ENCODE results near the gene FBN1.

Gene FBN1

DNA sequence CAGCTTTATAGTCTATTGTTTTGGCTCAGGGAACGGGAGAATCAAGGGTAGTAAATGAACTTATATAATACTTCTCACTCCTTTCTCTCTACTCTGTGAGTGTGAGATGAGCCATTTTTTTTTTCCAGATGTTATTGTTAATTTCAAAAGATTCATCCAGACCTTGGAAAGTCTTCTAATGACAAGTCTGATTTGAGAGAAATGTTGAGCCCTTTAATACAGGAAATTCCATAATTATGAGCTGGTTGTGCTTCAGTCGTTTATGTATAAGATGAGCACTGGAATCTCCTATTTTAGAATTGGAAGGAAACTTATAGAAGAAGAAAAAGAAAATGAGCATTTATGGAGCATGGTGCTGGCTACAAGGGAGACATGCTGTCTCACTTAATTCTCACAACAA, 92.0 kb downstream of the FBN1 start:
- no peak for DNase-seq (ENCODE audit: low read depth in 2 of 2)

DNA sequence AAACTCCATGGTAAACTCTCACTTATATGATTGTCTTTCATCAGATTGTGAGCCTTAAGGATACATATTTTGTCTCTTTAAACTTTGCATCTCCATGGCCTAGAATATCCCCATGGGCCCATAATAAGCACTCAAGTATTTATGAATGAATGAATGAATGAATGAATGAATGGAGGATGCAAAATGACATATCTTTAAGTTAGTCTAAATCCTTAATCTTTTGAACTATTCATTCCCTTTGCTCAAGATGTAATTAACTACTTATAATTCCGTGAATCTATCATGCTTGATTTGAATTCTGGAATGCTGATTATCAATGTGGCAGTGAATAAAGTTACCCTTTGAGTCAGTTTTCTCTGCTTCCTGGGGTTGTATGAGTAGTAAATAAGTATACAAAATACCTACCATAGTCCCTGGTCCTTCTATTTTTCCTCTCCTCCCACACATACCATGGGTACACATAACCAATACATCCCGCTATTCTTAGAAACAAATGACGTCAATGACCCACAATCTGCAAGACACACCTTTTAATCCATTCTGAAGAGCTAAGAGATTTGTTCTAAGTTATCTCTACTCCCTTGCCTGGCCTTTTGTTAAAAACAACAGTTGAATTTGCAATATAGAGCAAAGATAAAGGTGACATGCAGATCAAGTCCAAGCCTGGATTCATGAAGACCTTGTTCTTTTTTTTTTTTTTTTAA, 94.5 kb downstream of the FBN1 start:
- DNase-seq (ENCODE audit: low read depth in 2 of 2): no peak

DNA sequence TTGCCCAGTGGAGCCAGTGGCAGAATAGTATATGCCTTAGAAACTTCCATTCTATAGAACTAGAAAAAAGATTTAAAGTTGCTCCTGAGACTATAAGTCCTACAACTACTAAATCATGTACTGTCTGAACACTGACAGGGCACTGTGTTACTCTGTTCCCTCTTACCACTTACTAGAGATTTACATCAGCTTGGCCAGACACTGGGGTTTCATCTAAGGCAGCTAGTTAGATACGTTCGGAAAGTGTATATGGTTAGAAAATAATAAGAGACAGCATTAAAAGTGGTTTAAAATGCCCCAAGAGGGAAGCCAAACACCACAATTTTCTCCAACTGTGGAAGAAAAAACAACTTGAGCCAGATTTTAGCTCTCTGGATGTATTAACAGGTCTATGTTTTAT, 97.1 kb downstream of the FBN1 start:
- DNase-seq (ENCODE audit: low read depth in 2 of 2): no peak

DNA sequence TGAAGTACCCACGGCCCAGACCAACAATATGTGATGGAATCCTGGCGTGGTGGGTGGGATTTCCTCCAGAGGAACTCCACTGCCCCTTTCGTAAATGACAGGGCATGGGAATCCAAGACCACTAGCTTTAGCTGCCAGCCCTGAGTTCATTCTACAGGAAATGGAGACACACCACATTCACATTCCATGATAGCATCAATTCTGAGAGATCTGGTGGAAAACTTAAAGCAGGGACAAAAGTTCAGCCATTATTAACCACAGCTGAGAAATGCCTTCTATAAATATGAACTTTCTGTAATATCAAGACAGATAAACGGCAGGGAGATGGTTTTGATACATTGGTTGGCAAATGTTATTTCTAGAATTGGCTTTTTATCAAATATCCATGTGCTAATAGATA, 98.2 kb downstream of the FBN1 start:
- no peak for DNase-seq (ENCODE audit: low read depth in 2 of 2)

DNA sequence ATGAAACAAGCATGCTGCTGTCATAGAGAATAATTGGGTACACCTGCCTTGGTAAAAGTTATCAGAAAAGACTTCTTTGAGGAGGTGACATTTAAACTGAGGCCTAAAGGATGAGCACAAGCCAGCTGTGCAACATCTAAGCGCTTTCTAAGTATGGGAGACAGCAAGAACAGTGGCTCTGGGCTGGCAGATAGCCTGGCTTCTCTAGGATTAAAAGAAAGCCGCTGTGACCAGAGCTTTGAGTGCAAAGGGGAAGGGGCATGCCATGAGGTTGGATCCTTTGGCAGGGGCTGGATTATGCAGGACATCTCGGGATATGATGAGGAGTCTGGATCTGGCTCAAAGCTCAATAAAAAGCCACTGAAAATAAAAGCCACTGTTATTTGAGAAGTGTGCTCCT, 99.2 kb downstream of the FBN1 start:
- DNase-seq (ENCODE audit: low read depth in 2 of 2): no peak

DNA sequence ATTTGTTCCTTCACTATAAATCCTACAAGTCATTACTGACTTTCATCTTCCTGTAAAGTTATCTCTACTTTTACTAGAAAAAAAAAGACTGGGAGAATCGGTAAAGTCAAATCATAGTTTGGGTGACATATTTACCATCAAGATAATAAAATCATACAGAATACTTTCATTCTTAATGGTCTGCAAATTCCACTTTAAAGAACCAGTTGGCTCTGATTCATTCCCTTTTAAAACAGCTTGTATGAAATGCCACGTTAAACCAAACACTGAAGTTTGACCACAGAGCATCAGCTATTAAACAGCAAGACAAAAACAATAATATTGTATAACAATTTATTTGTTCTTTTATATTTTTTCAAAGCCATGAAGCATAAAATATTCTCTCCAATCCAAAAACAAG, 100.7 kb downstream of the FBN1 start:
- no peak for DNase-seq (ENCODE audit: low read depth in 2 of 2)

DNA sequence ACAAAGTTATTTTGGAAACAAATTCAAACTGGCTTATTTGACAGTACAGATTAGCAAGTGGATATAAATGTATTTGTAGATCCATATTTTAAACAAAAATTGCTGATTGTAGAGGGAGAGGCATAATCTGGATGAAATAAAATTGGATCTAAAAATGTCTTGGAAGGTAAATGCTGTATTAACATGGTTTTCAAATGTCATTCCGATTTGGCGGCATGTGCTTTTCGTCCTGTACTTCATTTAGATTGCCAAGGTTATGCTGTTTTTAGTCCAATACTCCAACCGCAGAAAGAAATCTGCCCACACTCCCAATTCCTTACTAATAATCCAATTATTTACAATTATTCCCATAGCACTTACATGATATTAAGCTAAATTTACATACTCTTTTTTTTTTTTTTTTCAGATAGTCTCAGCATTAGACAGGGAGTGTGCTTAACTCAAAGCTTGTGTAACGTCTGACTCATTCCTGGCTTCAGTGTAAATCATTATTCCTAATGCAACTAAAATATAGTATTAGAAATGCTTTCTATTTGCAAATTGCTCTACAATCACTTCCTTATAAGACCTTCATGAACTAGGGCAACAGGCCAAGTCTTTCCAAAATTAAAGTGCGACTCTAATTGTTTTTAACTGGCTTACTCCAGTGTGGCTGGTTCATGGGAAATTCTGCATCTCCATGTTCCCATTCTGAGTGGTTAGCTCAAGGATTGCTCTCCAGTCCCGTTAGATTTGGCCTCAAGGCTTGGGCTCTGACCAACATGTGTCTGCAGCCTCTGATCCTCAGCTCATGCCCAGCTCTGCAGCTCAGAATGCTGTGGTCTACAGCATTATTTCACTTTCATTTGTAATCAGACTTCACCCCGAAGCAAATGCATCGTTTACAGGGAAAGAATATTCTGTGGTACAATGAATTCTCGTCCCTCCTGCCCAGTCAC, 103.9 kb downstream of the FBN1 start:
- DNase-seq (ENCODE audit: low read depth in 2 of 2): no peak

DNA sequence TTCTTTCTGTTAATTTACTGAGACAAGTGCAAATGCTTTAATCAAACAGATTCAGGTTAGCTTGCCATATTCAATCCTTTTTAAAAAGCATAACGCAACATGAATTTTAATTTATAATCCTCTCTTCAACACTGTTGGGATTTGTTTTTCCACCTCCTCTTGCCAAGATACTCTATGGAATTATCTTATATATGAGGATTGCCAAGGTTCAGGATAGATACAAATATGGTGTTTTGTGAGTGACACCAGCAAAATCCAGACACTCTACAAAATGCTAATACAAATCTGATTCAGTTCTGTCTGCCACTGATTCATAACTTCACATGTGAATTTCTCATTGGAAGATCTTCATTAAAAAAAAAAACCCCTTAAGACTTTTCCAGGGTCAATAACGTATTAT, 104.8 kb downstream of the FBN1 start:
- DNase-seq (ENCODE audit: low read depth in 2 of 2): no peak

DNA sequence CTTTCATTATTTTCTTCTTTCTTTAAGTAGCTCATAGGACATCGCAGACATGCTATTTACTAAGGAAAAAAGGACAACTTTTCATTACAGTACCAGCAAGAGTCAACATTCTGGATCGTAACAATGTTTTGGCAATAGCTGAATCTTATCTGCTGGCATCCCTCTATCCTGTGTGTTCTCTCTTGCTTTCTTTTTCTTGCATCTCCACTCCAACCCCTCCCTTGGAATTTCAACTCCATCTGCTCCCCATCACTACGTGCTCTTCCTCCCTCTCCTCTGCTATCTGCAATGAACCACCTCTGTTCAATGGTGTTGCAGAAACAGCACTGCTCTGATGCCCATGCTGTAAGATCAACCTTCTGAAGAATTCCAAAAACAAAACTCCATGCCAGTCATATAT, 106.6 kb downstream of the FBN1 start:
- no peak for DNase-seq (ENCODE audit: low read depth in 2 of 2)

DNA sequence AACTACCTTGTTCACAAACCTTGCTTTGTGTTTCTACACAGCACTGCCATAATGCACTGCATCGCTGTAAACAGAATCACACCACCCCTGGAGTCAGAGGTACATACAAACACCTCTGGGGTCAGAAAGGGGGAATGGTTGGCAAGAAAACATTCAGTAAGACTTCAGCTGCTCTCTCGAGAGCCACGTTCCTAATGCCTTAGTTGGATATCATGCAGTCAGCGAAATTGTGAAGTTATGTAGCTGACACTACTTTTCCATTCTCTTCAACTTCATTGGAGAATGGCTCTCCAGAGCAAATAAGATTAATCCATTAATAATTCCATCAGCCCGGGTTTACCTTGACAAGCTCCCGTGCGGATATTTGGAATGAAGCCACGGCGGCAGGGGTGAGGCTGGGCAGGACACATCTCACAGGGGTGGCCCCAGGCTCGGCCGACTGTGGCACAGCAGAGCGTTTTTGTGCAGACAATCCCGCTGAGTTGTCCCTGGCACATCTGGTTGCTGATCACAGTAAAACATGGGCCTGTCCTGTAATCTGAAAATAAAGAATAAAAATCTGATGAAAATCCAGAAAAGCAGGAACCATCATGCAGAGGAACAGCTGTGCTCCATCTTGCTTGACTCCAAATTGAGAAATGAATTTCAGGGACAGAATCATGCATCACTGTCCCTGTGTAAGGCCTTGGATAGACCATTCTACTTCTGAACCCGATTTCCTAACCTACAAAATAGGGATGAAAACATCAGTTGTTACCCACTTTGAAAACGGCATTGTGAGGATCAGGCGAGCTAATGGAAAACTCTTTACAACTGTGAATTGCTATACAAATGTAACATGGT, 108.0 kb downstream of the FBN1 start:
- DNase-seq (ENCODE audit: low read depth in 2 of 2): no peak

DNA sequence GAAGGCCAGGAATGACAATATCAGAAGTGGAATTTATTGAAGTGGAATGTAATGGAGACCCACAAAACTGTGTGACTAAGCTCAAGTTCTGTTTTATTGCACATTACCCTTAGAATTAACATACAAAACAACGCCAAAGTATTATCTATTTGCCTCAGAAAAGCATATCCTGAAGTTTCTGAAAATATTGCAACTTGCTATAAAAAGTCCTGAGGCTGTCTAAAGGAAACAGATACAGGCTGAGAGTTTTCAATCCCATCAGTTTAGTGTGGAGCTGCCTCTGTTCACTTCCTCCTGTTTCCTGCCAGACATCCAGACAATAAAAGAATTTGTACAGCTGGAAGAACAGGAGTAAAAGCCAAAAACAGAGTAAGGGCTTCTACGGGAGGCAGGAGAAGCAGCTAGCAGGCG, 108.8 kb downstream of the FBN1 start:
- no peak for DNase-seq (ENCODE audit: low read depth in 2 of 2)

DNA sequence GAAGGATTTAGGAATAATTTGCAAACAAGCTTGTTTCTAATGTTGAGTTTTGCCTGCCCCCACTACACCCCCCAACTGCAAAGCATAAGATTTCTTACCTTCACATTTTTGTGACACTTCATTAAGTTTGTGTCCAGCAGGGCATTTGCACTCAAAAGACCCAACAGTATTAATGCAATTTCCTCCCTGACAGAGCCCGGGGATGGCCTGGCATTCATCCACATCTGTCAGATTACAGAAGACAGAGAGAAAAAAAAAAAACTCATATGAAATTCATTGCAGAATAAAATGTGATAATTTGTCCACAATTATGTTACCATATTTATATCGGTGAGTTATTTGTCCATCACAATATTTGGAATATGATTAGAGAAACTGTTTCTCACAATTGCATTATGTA, 111.5 kb downstream of the FBN1 start:
- DNase-seq (ENCODE audit: low read depth in 2 of 2): no peak

DNA sequence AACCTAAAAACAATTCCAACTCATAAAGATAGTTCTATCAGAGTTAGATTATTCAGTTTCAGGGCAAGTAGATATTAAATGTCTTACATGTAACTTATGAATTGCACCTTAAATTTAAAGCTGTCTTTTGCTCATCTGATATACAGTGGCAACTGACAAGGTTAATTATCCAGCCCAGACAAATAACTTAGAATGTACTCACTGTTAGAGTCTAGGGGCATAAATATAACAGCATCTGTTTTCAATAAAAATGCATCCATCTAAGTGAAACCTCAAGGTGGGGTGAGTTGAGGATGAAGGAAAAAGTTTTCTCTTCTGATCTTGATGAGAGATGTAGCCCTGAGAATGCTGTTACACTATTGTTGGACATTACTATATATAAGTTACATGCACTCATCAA, 112.6 kb downstream of the FBN1 start:
- no peak for DNase-seq (ENCODE audit: low read depth in 2 of 2)

DNA sequence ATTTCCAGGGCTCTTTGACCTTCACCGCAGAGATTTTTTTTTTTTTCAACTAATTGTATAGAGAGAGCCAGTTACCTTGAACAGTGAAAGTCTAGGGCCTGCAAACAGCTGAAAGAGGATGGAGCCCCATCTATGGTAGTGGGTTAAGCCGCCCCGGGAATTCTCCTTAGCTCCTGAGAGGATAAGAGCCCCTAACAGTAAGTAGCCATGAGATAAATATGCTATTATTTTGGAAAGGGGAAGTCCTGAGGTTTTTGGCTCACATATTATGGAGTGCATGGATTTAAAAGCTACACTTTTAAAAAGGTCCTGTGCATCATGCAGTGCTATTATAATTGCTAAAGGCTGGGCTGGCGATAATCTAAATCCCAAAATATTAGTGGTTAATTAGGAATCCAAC, 115.0 kb downstream of the FBN1 start:
- DNase-seq (ENCODE audit: low read depth in 2 of 2): no peak

DNA sequence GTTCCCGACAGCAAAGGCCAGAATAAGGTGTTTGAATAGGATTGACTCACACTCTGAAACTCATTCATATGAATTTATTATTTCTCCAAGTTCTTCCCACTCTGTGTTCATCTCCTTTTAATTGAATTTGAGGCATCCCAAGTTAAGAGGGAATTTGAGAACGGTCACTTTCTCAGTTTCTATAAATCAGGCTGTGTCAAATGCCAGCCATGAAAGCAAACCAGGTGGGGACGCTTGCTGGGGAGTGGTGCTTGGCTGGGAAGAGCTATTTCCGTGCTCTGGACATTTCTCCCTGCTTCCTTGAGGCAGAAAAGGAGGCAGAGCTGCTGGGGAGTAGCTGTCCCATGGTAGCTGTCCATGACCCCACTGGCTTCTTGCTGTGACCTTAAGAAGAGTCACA, 116.6 kb downstream of the FBN1 start:
- no peak for DNase-seq (ENCODE audit: low read depth in 2 of 2)

DNA sequence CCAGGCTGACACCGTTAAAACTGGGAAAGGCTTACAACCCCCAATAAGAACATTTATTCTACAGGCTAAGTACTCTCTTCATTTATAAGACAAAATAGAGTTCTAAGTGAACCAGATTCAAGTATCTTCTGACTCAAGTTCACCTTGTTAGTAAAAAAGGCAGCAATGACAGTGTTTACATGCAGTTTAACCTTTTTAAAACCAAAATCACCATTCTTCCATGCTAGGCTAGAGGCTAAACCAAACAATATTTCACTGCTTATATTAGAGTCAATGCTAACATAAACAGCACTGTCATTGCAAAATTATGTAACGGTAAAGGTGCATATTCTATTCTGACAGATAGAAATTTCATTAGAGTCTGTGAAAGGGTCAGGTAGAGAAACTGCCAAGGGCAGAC, 118.0 kb downstream of the FBN1 start:
- DNase-seq (ENCODE audit: low read depth in 2 of 2): no peak

DNA sequence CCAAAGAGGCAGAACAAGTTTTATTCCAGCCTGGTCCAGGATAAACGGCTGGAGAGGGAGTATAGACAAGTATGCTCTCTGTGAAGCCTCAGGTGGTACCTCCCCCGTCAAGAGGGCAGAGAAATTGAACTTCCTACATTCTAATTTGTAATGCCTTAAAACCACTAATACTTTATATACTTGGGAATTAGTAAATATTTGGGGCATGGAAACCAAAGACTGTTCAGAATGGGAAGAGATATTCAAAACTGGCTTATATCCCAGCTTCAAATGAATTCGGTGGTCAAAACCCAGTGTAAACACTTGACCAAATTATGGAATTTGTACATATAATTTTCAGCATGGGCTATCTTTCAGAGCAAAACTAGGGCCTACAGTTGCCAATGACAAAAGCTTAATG, 122.6 kb downstream of the FBN1 start:
- DNase-seq (ENCODE audit: low read depth in 2 of 2): no peak

DNA sequence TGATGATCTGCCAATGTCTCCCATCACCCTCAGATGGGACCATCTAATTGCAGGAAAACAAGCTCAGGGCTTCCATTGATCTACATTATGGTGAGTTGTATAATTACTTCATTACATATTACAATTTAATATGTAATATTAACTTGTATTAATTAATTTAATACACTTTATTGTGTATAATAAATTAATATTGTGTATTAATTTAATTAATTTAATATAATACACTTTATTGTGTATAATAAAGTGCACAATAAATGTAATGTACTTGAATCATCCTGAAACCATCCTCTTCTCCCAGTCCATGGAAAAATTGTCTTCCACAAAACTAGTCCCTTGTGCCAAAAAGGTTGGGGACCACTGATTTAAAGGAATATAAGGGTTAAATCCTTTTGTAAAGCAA, 123.4 kb downstream of the FBN1 start:
- DNase-seq (ENCODE audit: low read depth in 2 of 2): no peak

DNA sequence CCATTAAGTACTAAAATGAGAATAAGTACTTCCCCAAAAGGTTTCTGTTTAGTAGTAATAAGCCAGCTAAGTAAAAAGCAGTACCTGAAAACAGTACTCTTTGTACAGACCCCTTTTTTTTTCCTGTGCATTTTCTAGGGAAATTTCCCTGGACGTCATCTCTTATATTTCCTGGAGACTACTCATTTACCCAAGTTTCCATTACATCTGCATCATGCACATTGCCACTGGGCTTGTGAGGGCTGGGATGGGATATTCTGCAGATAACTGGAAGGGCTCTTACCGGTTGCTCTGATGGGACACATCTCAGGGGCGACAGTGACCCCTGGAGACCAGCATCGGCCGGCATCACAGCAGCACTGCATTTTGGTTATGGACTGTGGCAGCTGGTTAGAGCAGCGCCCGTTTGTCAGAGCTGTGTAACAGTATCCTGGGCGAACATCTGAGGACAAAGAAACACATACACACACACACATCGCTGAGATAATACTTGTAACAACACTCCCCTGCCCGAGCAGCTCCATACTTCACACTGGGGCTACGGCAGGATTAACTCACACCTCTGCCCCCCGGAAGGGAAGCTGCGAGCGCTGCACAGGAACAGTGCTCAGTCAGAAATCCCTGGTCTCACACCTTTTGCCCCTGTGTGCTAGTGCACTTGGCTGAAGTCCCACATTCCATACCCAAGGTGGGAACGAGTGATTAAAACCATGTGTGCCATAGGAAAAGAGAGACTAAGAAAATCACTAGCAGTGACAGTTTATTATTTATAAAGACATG, 124.9 kb downstream of the FBN1 start:
- DNase-seq (ENCODE audit: low read depth in 2 of 2): no peak

DNA sequence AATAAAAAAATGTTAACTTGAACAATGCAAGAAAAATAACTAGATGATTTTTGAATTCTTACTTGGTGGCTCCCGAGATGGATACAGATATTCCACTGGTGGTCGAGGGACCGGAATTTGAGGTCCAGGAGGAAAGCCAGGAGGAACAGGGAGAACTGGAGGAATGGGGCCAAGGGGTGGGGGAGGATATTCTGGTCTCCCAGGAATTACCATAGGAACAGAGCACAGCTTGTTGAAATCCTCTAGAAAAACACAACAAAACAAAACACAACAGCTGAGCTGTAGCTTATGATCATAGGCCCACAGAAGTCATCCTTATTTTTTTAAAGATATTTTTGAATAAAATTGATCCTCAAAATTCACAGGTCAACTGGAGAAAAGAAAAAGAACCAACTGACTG, 129.4 kb downstream of the FBN1 start:
- no peak for DNase-seq (ENCODE audit: low read depth in 2 of 2)

DNA sequence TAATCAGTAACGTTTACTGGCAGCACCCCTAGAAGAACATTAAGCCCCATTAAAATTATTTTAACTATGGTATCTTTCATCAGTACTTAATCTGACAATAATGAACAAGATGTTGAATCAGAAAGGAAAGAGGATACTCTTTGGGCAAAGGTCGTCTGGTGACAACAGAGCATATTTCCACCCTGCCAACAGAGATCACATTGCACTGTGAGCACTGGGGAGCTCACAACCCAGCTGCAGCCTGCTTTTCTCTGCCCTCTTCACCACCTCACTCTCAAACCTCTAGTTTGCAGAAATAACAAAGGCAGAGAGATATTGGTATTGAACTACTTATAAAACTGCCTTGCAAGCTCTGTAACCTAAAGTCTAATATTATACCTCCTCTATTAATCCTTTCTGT, 130.0 kb downstream of the FBN1 start:
- DNase-seq (ENCODE audit: low read depth in 2 of 2): no peak

Data from stimulated activated CD8-positive, alpha-beta memory T cell treated with anti-CD3 and anti-CD28 coated beads, Interleukin-15, amount 100 ng/mL, for 48 hours (primary cell).